RWPE1 (cell line): ENCODE measurements around the gene BOLA2B.
A peak's percentile ranks its signal among the peaks of the same experiment; 100 is the strongest.

ENCODE experiments used
- CTCF ChIA-PET: fragments of 350-600 bp; sonication (Branson Sonifier 250); formaldehyde crosslinking; extraction: SDS; loops from one replicate; lab custom pipeline; 2021; lab: Yijun Ruan, JAX
- POLR2A ChIA-PET: fragments of 400-600 bp; formaldehyde crosslinking; extraction: SDS; loops from one replicate; lab custom pipeline; 2020; ENCODE audit warnings: antibody characterized with exemption; ENCODE audit not compliant: low non-redundant PET; lab: Yijun Ruan, JAX
- DNase-seq: peaks from one replicate; pipeline ENCODE4 v3.0.0; 2012; ENCODE audit warnings: low spot score
- H3K27ac ChIP-seq: fragments of 450-650 bp; 2 replicates; pipeline ENCODE4 v1.5.1; 2017
- CTCF ChIP-seq: fragments of 450-650 bp; conservative IDR thresholded peaks from 2 replicates; pipeline ENCODE4 v1.5.1; 2017; ENCODE audit warnings: low read depth, mild to moderate bottlenecking

BOLA2B gene

GRCh38 chr16:30187971-30188561 is 5.4 kb downstream of the BOLA2B start:
- no peak for DNase-seq
- ChIA-PET POLR2A (no interaction called here), CTCF (no interaction called here)
- H3K27ac ChIP-seq = peak overlapping the region; percentile 31; the same call in 1 of the 2 replicates
- no peak for TF ChIP-seq CTCF

GRCh38 chr16:30187556-30187865 is 6.0 kb downstream of the BOLA2B start:
- ChIA-PET POLR2A (no interaction called here), CTCF (interaction anchor here (0.6 kb wide), 1 partner anchor 155 kb away, joined by 4 read pairs; no protein-coding TSS in a partner anchor)
- no peak for DNase-seq
- TF ChIP-seq CTCF = peak; percentile 31; the same call in 1 of the 2 replicates
- H3K27ac ChIP-seq = no peak overlapping the region

- CTCF ChIA-PET = interaction anchor here (0.6 kb wide), 1 partner anchor 154 kb away, joined by 4 read pairs; no protein-coding TSS in a partner anchor
- POLR2A ChIA-PET = no interaction called here
- H3K27ac ChIP-seq = peak overlapping the region; percentile 46; the same call in 1 of the 2 replicates
- TF ChIP-seq CTCF = peak; percentile 84
- no peak for DNase-seq
These were observed 6.5 kb downstream of the BOLA2B start for GRCh38 chr16:30186782-30187555.

- ChIA-PET CTCF (interaction anchor here (0.7 kb wide), 1 partner anchor 73 kb away, joined by 3 read pairs; the partner anchor contains the start of gene GDPD3), POLR2A (interaction anchor here (0.6 kb wide), 1 partner anchor 166 kb away, joined by 6 read pairs; no protein-coding TSS in a partner anchor)
- H3K27ac ChIP-seq = peak overlapping the region; percentile 46
- TF ChIP-seq CTCF = no peak
- DNase-seq = no peak
These were observed 7.1 kb downstream of the BOLA2B start for GRCh38 chr16:30186444-30186781.

- DNase-seq = no peak
- TF ChIP-seq CTCF = no peak
- ChIA-PET POLR2A (interaction anchor here (0.6 kb wide), 1 partner anchor 167 kb away, joined by 6 read pairs; no protein-coding TSS in a partner anchor), CTCF (interaction anchor here (0.7 kb wide), 1 partner anchor 72 kb away, joined by 3 read pairs; the partner anchor contains the start of gene GDPD3)
- H3K27ac ChIP-seq = peak overlapping the region; percentile 46
These were observed 7.6 kb downstream of the BOLA2B start for GRCh38 chr16:30185683-30186421.
